Coronary artery (tissue), 2 donors: ENCODE results near the gene TSPO2.
"Not testable (repeated sequence)": the region's sequence is repeated elsewhere in the genome, so short reads cannot be mapped to it uniquely, and the experiment has no call there.

Source experiments
- DNase-seq: peaks from one replicate; pipeline ENCODE4 v3.0.0-alpha.2; 2017; ENCODE audit warnings: low spot score
- H3K27ac ChIP-seq, 2 donors: fragments of 200-600 bp; sonication (generic); one replicate each; pipeline ENCODE4 v1.5.1; 2016 to 2019
- H3K4me3 ChIP-seq: fragments of 200-600 bp; sonication (generic); 2 replicates; pipeline ENCODE4 v1.5.1; 2016; ENCODE audit warnings: mild to moderate bottlenecking, moderate library complexity
- CTCF ChIP-seq: fragments of 200-600 bp; sonication (generic); IDR thresholded peaks from one replicate; pipeline ENCODE4 v1.5.1; 2019; ENCODE audit warnings: antibody characterized with exemption

The TSPO2 gene

GRCh38 chr6:41013466-41014153 is 28.7 kb upstream of the TSPO2 start:
- Histone ChIP-seq H3K27ac (no peak overlapping the region), H3K4me3 (no peak overlapping the region)
- no peak for DNase-seq
- no peak for TF ChIP-seq CTCF

- Histone ChIP-seq H3K27ac (no peak overlapping the region), H3K4me3 (no peak overlapping the region)
- no peak for DNase-seq
- TF ChIP-seq CTCF = no peak
Observed at GRCh38 chr6:41014780-41015179, 27.5 kb upstream of the TSPO2 start.

GRCh38 chr6:41015860-41016259 is 26.4 kb upstream of the TSPO2 start:
- H3K4me3 ChIP-seq, DNase-seq, H3K27ac ChIP-seq: not testable (repeated sequence)

- TF ChIP-seq CTCF = no peak
- DNase-seq = no peak
- no peak overlapping the region for H3K4me3 ChIP-seq
Observed at GRCh38 chr6:41017663-41018062, 24.6 kb upstream of the TSPO2 start.

GRCh38 chr6:41021832-41022231 is 20.4 kb upstream of the TSPO2 start:
- Histone ChIP-seq H3K4me3 (no peak overlapping the region), H3K27ac (no peak overlapping the region)
- no peak for TF ChIP-seq CTCF
- DNase-seq = no peak

More at GRCh38 chr6:41017663-41018062, 24.6 kb upstream of the TSPO2 start:
- H3K27ac ChIP-seq = no peak overlapping the region

- no peak overlapping the region for H3K27ac ChIP-seq
- no peak for DNase-seq
- no peak for TF ChIP-seq CTCF
- H3K4me3 ChIP-seq = no peak overlapping the region
Observed at GRCh38 chr6:41022294-41022693, 20.0 kb upstream of the TSPO2 start.

- TF ChIP-seq CTCF = no peak
- H3K27ac ChIP-seq = no peak overlapping the region
Observed at GRCh38 chr6:41023114-41023513, 19.2 kb upstream of the TSPO2 start.

More at GRCh38 chr6:41023114-41023513, 19.2 kb upstream of the TSPO2 start:
- H3K4me3 ChIP-seq = no peak overlapping the region
- no peak for DNase-seq
